Fibroblast of mammary gland (primary cell): ENCODE results near the gene ADIPOR2.

ENCODE experiments used
- DNase-seq: peaks from one replicate; pipeline ENCODE4 v3.0.0-alpha.2; 2010; ENCODE audit warnings: low read depth
- H3K4me3 ChIP-seq: 2 replicates; pipeline ENCODE4 v1.5.1; 2011; ENCODE audit warnings: low read depth, mild to moderate bottlenecking, low read length, moderate library complexity; ENCODE audit not compliant: control insufficient read depth
- CTCF ChIP-seq: conservative IDR thresholded peaks from 2 replicates; pipeline ENCODE4 v1.5.1; 2011; ENCODE audit warnings: low read depth, low read length, inconsistent platforms; ENCODE audit not compliant: control insufficient read depth, insufficient read depth

ADIPOR2 gene

GRCh38 chr12:1797011-1797901 lies 106.4 kb downstream of the ADIPOR2 start:
- peak; percentile 10 for DNase-seq
- TF ChIP-seq CTCF: no peak
- H3K4me3 ChIP-seq: peak overlapping the region; percentile 55

- no peak overlapping the region for H3K4me3 ChIP-seq
- DNase-seq: no peak
- TF ChIP-seq CTCF: no peak
These were observed 107.2 kb downstream of the ADIPOR2 start for GRCh38 chr12:1797991-1798640.

GRCh38 chr12:1798641-1799020 lies 107.8 kb downstream of the ADIPOR2 start:
- H3K4me3 ChIP-seq: no peak overlapping the region
- TF ChIP-seq CTCF: no peak
- DNase-seq: no peak

- no peak for DNase-seq
- no peak overlapping the region for H3K4me3 ChIP-seq
- no peak for TF ChIP-seq CTCF
These were observed 108.4 kb downstream of the ADIPOR2 start for GRCh38 chr12:1799051-1799881.

- TF ChIP-seq CTCF: no peak
- no peak for DNase-seq
- no peak overlapping the region for H3K4me3 ChIP-seq
These were observed 109.1 kb downstream of the ADIPOR2 start for GRCh38 chr12:1799882-1800400.
